DOHH2 (cell line): ENCODE results near the gene FLRT3.

ENCODE experiments used
- H3F3A ChIP-seq: fragments of 200-600 bp; sonication (generic), shearing (Covaris generic); 2 replicates; pipeline ENCODE4 v1.6.0; 2016; ENCODE audit warnings: antibody characterized with exemption, mild to moderate bottlenecking; ENCODE audit not compliant: control insufficient read depth, insufficient read depth
- H3K27ac ChIP-seq: fragments of 200-600 bp; sonication (generic); 2 replicates; pipeline ENCODE4 v1.5.1; 2014; ENCODE audit warnings: low read depth, mild to moderate bottlenecking, low read length, moderate library complexity
- H3K27me3 ChIP-seq: fragments of 200-600 bp; sonication (generic); 2 replicates; pipeline ENCODE4 v1.6.1; 2014; ENCODE audit warnings: mild to moderate bottlenecking, low read length, mixed read lengths; ENCODE audit not compliant: control insufficient read depth
- H3K36me3 ChIP-seq: fragments of 200-600 bp; sonication (generic); 2 replicates; pipeline ENCODE4 v1.6.1; 2014; ENCODE audit warnings: mild to moderate bottlenecking, low read length, moderate library complexity, mixed read lengths; ENCODE audit not compliant: control insufficient read depth
- H3K4me1 ChIP-seq: fragments of 200-600 bp; sonication (generic); 2 replicates; pipeline ENCODE4 v1.6.1; 2014; ENCODE audit warnings: mild to moderate bottlenecking, low read length, mixed read lengths; ENCODE audit not compliant: control insufficient read depth
- H3K4me2 ChIP-seq: fragments of 200-600 bp; sonication (generic); 2 replicates; pipeline ENCODE4 v1.6.0; 2014; ENCODE audit warnings: mild to moderate bottlenecking, low read length, moderate library complexity
- H3K4me3 ChIP-seq: fragments of 200-600 bp; sonication (generic); 2 replicates; pipeline ENCODE4 v1.5.1; 2014; ENCODE audit warnings: mild to moderate bottlenecking, low read length, mixed read lengths
- H3K79me2 ChIP-seq: fragments of 200-600 bp; sonication (generic); 2 replicates; pipeline ENCODE4 v1.6.1; 2014; ENCODE audit warnings: mild to moderate bottlenecking, low read length, mixed read lengths; ENCODE audit not compliant: control insufficient read depth
- H3K9me2 ChIP-seq: fragments of 200-600 bp; sonication (generic); replicated peaks from 2 replicates; pipeline ENCODE4 v1.6.1; 2014; ENCODE audit warnings: mild to moderate bottlenecking, low read length, mixed read lengths; ENCODE audit not compliant: control insufficient read depth
- H3K9me3 ChIP-seq: fragments of 200-600 bp; sonication (generic); 2 replicates; pipeline ENCODE4 v1.6.1; 2014; ENCODE audit warnings: antibody characterized with exemption, low read length, mixed read lengths; ENCODE audit not compliant: control insufficient read depth, insufficient read depth
- H4K20me1 ChIP-seq: fragments of 200-600 bp; sonication (generic); 2 replicates; pipeline ENCODE4 v1.6.0; 2014; ENCODE audit warnings: low read depth, mild to moderate bottlenecking, antibody characterized with exemption, low read length, moderate library complexity; ENCODE audit not compliant: control insufficient read depth, insufficient read depth
- EZH2phosphoT487 ChIP-seq: fragments of 200-600 bp; sonication (generic); IDR thresholded peaks from 2 replicates; pipeline ENCODE4 v1.6.1; 2017; ENCODE audit warnings: borderline replicate concordance, mild to moderate bottlenecking, antibody characterized with exemption, low read length, moderate library complexity, mixed read lengths
- TF ChIP-seq, protein P1 (sequence below): fragments of 200-600 bp; sonication (generic); IDR thresholded peaks from one replicate; pipeline ENCODE4 v1.5.1; 2014; ENCODE audit warnings: antibody characterized with exemption, mild to moderate bottlenecking, low read depth, low read length; ENCODE audit not compliant: poor library complexity, severe bottlenecking

Gene FLRT3

DNA sequence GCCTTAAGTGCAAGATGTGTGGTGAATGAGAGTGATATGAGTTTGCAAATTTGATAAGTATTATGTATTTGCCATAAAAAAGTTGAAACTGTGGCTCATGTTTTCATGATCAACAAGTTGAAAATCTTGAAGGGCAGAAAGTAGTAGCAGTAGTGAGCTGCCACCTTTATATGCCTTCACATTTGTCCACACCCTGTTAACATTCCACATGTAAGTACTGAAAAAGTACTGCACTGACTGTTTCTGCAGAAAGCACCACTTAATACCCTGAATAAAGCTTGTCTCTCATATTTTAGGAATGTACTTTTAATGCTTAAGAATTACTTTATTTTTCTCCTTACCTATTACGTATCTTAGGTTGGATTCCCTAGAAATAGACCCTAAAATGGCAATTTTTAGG lies 45.9 kb downstream of the FLRT3 start:
- H3K9me3 ChIP-seq = no peaks in the 10 kb centered on the region
- no peaks in the 10 kb centered on the region for H3K36me3 ChIP-seq
- no peaks in the 10 kb centered on the region for H3K79me2 ChIP-seq
- no peaks in the 10 kb centered on the region for H3K9me2 ChIP-seq
- H3K4me2 ChIP-seq = no peak overlapping the region
- H3K4me1 ChIP-seq = no peaks in the 10 kb centered on the region
- no peaks in the 10 kb centered on the region for H3K27me3 ChIP-seq
- no peak overlapping the region for H3K4me3 ChIP-seq
- no peak overlapping the region for H3K27ac ChIP-seq
- H4K20me1 ChIP-seq = no peaks in the 10 kb centered on the region
- TF ChIP-seq EZH2phosphoT487 = no peak
- TF ChIP-seq, protein P1, sequence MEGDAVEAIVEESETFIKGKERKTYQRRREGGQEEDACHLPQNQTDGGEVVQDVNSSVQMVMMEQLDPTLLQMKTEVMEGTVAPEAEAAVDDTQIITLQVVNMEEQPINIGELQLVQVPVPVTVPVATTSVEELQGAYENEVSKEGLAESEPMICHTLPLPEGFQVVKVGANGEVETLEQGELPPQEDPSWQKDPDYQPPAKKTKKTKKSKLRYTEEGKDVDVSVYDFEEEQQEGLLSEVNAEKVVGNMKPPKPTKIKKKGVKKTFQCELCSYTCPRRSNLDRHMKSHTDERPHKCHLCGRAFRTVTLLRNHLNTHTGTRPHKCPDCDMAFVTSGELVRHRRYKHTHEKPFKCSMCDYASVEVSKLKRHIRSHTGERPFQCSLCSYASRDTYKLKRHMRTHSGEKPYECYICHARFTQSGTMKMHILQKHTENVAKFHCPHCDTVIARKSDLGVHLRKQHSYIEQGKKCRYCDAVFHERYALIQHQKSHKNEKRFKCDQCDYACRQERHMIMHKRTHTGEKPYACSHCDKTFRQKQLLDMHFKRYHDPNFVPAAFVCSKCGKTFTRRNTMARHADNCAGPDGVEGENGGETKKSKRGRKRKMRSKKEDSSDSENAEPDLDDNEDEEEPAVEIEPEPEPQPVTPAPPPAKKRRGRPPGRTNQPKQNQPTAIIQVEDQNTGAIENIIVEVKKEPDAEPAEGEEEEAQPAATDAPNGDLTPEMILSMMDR = no peak
- no peaks in the 10 kb centered on the region for H3F3A ChIP-seq

DNA sequence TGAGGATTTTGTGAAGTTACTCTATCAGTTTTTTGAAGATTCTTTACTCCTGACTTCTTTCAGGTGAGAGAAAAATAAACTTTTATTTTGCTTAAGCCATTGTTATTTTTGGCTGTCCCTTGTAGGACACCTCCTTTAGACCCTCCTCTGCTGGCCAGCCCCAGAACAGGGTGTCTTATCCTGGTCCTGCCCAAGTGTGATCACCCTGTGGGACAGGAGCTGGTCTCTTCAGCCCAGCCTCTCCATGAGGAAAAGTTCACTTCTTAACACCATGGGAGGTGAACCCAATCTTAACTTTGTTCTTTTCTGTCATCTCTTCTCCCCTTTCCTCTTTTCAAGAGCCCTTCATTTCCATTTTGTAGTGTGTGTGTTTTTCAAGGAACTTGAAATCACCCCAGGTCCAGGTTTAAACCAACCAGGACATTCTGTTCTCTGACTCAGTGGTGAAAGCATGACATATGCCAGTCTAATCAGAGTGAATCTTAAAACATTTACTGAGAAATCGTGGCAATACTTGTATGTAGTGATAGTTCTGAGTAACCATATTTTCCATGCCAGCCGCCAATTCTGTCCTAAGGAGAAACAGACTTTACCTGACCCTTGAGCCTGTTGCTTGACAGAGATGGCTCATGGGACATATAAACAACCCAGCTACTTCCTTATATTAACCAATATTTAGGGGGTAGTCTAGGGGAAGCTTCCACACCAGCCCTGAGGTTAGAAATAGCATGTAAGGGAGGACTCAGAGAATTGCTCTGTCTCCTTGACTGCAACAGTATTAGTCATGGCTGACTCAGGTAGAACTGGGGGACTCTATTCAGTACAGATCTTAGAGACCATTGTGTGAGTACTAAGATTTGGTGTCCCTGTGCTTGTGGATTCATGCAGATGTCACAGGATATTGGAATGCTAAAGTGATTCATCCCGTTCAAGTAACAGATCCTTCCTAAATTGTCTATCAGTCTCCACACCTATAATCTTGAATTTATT lies 48.8 kb downstream of the FLRT3 start:
- no peaks in the 10 kb centered on the region for H3F3A ChIP-seq
- H3K27me3 ChIP-seq = no peaks in the 10 kb centered on the region
- no peaks in the 10 kb centered on the region for H4K20me1 ChIP-seq
- no peak overlapping the region for H3K27ac ChIP-seq
- no peak for TF ChIP-seq EZH2phosphoT487
- TF ChIP-seq, protein P1 = no peak
- H3K36me3 ChIP-seq = no peaks in the 10 kb centered on the region
- no peak overlapping the region for H3K4me2 ChIP-seq
- no peaks in the 10 kb centered on the region for H3K9me2 ChIP-seq
- no peaks in the 10 kb centered on the region for H3K9me3 ChIP-seq
- no peaks in the 10 kb centered on the region for H3K4me1 ChIP-seq
- H3K4me3 ChIP-seq = no peak overlapping the region
- H3K79me2 ChIP-seq = no peaks in the 10 kb centered on the region

DNA sequence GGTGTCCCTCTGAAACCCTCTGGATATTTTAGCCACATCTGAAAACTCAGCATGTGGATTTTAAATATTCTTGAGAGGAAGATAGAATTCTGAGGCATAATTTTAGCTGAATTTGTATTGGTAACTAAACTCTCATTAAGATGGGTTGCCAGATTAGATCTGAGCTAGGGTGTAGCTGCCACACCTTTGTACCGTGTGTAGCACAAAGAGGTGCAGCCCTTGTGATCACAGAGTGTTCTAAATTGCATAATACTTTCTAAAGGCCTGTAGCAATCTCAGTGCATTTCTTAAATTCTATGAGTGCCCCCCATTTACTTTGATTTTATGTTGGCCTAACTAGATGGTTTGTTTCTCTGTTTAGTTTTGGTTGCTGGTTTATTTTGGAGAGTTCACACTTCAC lies 53.0 kb downstream of the FLRT3 start:
- no peaks in the 10 kb centered on the region for H3K27me3 ChIP-seq
- TF ChIP-seq EZH2phosphoT487 = no peak

GRCh38 chr20:14282140-14282539 lies 55.3 kb downstream of the FLRT3 start:
- H3K27me3 ChIP-seq = no peaks in the 10 kb centered on the region
- no peaks in the 10 kb centered on the region for H3K9me2 ChIP-seq
- H3K4me2 ChIP-seq = no peak overlapping the region
- H3K27ac ChIP-seq = no peak overlapping the region
- no peaks in the 10 kb centered on the region for H3K4me1 ChIP-seq
- no peaks in the 10 kb centered on the region for H3K79me2 ChIP-seq
- no peaks in the 10 kb centered on the region for H4K20me1 ChIP-seq
- H3K36me3 ChIP-seq = no peaks in the 10 kb centered on the region
- no peaks in the 10 kb centered on the region for H3K9me3 ChIP-seq
- H3F3A ChIP-seq = no peaks in the 10 kb centered on the region
- H3K4me3 ChIP-seq = no peak overlapping the region
- TF ChIP-seq, protein P1 = no peak
- no peak for TF ChIP-seq EZH2phosphoT487

More for the DNA sequence above, 53.0 kb downstream of the FLRT3 start:
- H3K4me2 ChIP-seq = no peak overlapping the region
- no peaks in the 10 kb centered on the region for H3K79me2 ChIP-seq
- H4K20me1 ChIP-seq = no peaks in the 10 kb centered on the region
- no peaks in the 10 kb centered on the region for H3K9me2 ChIP-seq
- H3K36me3 ChIP-seq = no peaks in the 10 kb centered on the region
- no peak overlapping the region for H3K4me3 ChIP-seq
- no peaks in the 10 kb centered on the region for H3K9me3 ChIP-seq
- H3K4me1 ChIP-seq = no peaks in the 10 kb centered on the region
- no peak overlapping the region for H3K27ac ChIP-seq
- H3F3A ChIP-seq = no peaks in the 10 kb centered on the region
